Stimulated activated effector memory CD8-positive, alpha-beta T cell treated with anti-CD3 and anti-CD28 coated beads, Interleukin-12 subunit alpha, Interleukin-12 subunit beta, amount 100 ng/mL, for 72 hours (primary cell): Measurements from ENCODE around the gene HEMGN.
"Not testable (repeated sequence)": the region's sequence is repeated elsewhere in the genome, so short reads cannot be mapped to it uniquely, and the experiment has no call there.

Source experiments
- ATAC-seq: fragments of 150-1000 bp; cut with Tn5 transposase; 2 replicates; pipeline ENCODE4 v1.10.0; 2021
- DNase-seq, 2 donors: peaks; one replicate each; pipeline ENCODE4 v3.0.0; 2021 to 2022; ENCODE audit warnings: low spot score in 2 of 2
- H3K27ac Mint-ChIP-seq: one replicate; pipeline ENCODE4 v1.8.0; 2022; ENCODE audit warnings: mild to moderate bottlenecking, mixed read lengths
- H3K36me3 Mint-ChIP-seq: one replicate; pipeline ENCODE4 v1.8.0; 2022; ENCODE audit warnings: mild to moderate bottlenecking, mixed read lengths
- H3K4me1 Mint-ChIP-seq: one replicate; pipeline ENCODE4 v1.8.0; 2022; ENCODE audit warnings: mixed read lengths
- H3K4me3 Mint-ChIP-seq: one replicate; pipeline ENCODE4 v1.8.0; 2022; ENCODE audit warnings: mild to moderate bottlenecking, mixed read lengths
- H3K9me3 Mint-ChIP-seq: one replicate; pipeline ENCODE4 v1.8.0; 2022; ENCODE audit warnings: mixed read lengths

The HEMGN gene

DNA sequence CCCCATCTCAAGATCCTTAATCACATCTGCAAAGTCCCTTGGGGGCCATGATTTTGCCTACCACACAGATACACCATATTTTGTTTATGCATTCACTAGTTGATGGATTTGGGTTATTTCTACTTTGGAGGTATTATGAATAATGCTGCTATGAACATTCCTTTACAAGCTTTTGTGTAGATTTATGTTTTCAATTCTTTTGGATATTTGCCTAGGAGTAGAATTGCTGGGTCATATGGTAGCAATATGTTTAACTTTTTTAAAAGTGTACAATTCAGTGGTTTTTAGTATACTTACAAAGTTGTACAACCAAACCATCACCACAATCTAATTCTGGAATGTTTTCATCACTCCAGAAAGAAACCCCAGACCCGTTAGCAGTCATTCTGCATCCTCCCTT is 37.4 kb upstream of the HEMGN start:
- no peaks in the 10 kb centered on the region for H3K9me3 Mint-ChIP-seq

DNA sequence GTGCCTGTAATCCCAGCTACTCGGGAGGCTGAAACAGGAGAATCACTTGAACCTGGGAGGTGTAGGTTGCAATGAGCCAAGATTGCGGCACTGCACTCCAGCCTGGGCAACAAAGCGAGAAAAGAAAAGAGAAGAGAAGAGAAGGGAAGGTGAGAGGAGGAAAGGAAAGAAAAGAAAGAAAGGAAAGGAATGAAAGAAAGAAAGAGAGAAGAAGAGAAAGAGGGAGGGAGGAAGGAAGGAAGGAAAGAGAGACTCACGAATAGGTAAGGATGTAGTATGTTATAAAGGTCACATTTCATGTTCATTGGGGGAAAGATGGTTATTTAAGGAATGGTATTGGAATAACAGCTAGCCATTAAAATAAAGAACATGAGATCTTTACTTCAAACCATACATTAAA is 34.8 kb upstream of the HEMGN start:
- H3K4me1 Mint-ChIP-seq = no peaks in the 10 kb centered on the region
- ATAC-seq (no peak), DNase-seq (no peak)
- H3K36me3 Mint-ChIP-seq = no peaks in the 10 kb centered on the region
- H3K9me3 Mint-ChIP-seq = no peaks in the 10 kb centered on the region
- no peak overlapping the region for H3K4me3 Mint-ChIP-seq
- H3K27ac Mint-ChIP-seq = no peak overlapping the region

More for the DNA sequence above, 37.4 kb upstream of the HEMGN start:
- DNase-seq = no peak
- Mint-ChIP-seq H3K27ac (no peak overlapping the region), H3K4me1 (no peaks in the 10 kb centered on the region), H3K4me3 (no peak overlapping the region), H3K36me3 (no peaks in the 10 kb centered on the region)
- no peak for ATAC-seq

DNA sequence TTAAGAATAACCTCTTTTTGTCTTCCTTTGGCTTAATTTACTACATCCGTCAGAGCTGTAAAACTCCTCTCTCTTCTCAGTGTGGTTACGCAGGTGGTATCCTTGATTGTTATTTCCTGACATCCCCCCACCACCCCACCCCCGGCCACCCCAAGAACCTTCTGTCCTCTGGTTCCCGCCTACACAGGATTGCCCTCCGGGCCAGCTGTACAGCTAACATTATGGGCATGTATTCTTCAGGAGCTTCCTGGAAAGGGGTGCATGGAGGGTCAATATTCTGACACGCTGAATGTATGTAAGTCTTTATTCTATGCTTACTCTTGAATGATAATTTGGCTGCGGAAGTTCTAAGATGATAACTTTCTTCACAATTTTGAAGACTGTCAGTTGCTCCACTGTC is 32.2 kb upstream of the HEMGN start:
- ATAC-seq = no peak
- DNase-seq = no peak
- Mint-ChIP-seq H3K4me3 (no peak overlapping the region), H3K36me3 (no peaks in the 10 kb centered on the region), H3K4me1 (no peaks in the 10 kb centered on the region), H3K9me3 (no peaks in the 10 kb centered on the region), H3K27ac (no peak overlapping the region)

DNA sequence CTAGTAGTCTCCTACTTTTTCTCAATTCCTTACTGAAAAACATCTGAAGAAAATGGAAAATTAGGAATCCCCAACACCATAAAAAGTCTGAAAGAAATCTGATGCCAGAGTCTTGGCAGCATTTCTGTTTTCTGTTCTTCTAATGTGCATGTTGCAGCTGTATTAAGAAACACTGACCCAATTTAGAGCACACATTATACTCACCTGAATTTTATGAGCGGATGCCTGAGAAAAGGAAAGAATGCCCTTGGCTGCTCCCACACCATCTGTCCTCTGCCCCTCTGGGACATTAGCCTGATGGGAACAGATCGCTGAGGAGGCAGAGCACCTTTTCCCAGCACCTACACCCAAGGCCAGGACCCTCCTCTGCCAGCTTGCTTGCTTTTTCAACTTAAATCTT is 31.0 kb upstream of the HEMGN start:
- DNase-seq (no peak), ATAC-seq (no peak)
- no peaks in the 10 kb centered on the region for H3K36me3 Mint-ChIP-seq
- no peaks in the 10 kb centered on the region for H3K4me1 Mint-ChIP-seq
- no peak overlapping the region for H3K4me3 Mint-ChIP-seq
- no peaks in the 10 kb centered on the region for H3K9me3 Mint-ChIP-seq
- H3K27ac Mint-ChIP-seq = no peak overlapping the region

DNA sequence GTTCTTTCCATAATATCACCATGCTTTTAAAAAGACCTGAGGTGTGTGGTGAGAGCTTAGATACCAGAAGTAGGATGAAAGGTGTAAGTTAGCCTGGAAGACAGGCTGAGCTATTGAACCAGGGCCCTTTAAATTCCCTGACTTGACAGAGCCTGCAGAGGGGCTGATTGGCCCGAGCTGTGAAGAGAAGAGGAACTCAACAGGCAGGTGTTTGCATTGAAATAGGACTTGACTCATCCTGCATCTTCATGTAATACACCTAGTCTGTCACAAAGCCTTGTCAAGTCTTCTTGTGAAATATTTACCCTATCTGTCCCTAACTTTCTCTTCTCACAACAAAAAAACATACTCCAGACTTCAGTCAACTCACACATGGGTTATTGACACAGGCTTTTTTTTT is 28.5 kb upstream of the HEMGN start:
- no peaks in the 10 kb centered on the region for H3K36me3 Mint-ChIP-seq
- H3K9me3 Mint-ChIP-seq = no peaks in the 10 kb centered on the region
- no peak overlapping the region for H3K4me3 Mint-ChIP-seq
- no peak overlapping the region for H3K27ac Mint-ChIP-seq
- ATAC-seq (no peak), DNase-seq (no peak)
- H3K4me1 Mint-ChIP-seq = no peaks in the 10 kb centered on the region

DNA sequence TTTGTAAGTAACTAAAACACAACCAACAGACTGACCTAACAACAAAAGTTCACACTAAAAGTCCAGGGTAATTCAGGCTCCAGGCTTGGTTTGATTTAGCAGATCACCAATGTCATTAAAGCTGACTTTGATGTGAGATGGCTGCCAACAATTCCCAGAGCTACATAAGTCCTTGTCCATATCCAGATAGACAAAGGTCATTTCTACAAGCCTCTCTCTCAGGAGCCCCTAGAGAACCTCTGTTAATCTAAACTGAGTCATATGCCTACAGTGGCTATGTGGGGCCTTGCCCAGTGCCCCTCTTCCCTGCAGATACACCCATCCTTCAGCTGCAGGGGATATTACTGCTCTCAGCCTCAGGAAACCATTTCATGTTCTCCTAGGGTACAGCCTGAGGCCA is 26.9 kb upstream of the HEMGN start:
- H3K9me3 Mint-ChIP-seq = no peaks in the 10 kb centered on the region
- no peaks in the 10 kb centered on the region for H3K36me3 Mint-ChIP-seq
- no peaks in the 10 kb centered on the region for H3K4me1 Mint-ChIP-seq
- no peak overlapping the region for H3K4me3 Mint-ChIP-seq
- no peak for DNase-seq
- H3K27ac Mint-ChIP-seq = no peak overlapping the region
- no peak for ATAC-seq

DNA sequence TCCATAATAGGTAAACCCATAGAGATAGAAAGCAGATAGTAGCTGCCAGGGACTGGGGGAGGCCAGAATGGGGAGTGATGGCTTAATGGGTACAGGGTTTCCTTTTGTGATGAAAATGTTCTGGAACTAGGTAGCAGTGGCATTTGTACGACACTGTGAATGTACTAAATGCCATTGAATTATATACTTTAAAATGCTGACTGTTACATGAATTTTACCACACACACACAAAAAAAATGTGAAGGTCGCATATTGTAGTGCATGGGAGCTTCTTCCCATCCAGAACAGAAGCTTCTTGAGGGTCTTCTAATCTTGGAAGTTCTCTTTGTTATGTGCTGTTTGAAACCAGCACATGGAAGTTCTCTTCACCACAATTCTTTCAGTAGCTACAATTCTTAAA is 25.3 kb upstream of the HEMGN start:
- no peak for DNase-seq
- no peaks in the 10 kb centered on the region for H3K36me3 Mint-ChIP-seq
- H3K4me1 Mint-ChIP-seq = peaks cover 9% of the 10 kb centered on the region
- H3K9me3 Mint-ChIP-seq = no peaks in the 10 kb centered on the region
- ATAC-seq = no peak
- H3K27ac Mint-ChIP-seq = no peak overlapping the region
- no peak overlapping the region for H3K4me3 Mint-ChIP-seq

DNA sequence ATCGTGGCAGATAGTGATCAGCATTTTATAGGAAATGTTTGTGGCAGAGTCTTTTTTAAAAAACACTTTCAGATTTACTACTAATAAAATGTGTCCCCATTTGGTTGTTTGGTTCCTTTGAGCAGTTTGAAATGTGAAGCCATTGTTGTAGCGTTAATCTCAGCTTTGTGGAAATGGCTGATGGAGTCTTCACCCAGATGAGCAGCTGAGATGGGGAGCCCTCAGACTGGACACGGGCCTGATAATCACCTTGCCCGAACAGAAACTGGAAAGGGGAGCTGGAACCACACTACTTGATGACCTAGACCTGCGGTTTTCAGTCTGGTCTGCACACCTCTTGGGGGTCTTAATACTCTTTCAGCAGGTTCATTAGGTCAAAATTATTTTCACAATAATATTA is 24.6 kb upstream of the HEMGN start:
- no peaks in the 10 kb centered on the region for H3K36me3 Mint-ChIP-seq
- peaks cover 9% of the 10 kb centered on the region for H3K4me1 Mint-ChIP-seq
- DNase-seq = no peak
- H3K9me3 Mint-ChIP-seq = no peaks in the 10 kb centered on the region
- no peak overlapping the region for H3K27ac Mint-ChIP-seq
- ATAC-seq = no peak
- no peak overlapping the region for H3K4me3 Mint-ChIP-seq

DNA sequence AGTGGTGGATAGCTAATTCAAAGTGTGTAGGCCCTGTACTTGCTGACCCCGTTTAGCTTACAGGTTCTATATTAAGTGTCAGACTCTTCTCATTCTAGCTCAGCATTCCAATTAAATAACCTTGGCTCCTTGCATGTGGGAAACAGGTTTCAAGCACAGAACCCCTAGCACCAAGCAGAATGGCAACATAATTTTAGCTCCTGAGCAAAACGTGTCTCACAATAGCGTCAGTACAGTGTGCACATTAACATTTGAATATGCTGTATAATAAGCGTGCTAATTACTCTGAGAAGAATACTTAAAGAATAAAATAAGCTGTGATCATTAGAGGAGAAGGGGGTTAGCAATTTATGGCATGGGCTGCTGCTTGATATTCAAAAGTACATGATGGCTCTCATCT is 24.2 kb upstream of the HEMGN start:
- Mint-ChIP-seq H3K36me3 (no peaks in the 10 kb centered on the region), H3K4me1 (peaks cover 9% of the 10 kb centered on the region), H3K27ac (no peak overlapping the region), H3K9me3 (no peaks in the 10 kb centered on the region), H3K4me3 (no peak overlapping the region)
- DNase-seq (no peak), ATAC-seq (no peak)

DNA sequence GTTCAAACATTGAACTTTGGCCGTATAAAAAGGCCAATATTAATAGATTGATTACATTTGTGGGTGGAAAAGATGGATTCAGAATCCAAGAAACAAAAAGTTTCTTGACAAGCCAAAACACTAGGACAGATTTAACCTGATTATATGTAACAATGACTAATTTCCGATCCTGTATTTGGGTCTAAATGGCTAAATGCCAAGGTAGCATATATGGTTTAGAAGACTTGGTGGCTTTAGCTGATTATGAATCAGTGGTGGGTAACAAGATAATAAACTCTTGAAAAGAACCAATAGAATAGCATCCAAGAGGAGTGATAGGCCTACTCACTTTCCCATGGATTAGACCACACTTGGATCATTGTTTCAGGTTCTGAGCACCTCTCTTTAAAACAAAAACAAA is 23.4 kb upstream of the HEMGN start:
- Mint-ChIP-seq H3K9me3 (no peaks in the 10 kb centered on the region), H3K27ac (no peak overlapping the region), H3K36me3 (no peaks in the 10 kb centered on the region), H3K4me3 (no peak overlapping the region), H3K4me1 (peaks cover 9% of the 10 kb centered on the region)
- DNase-seq = no peak
- ATAC-seq = no peak

DNA sequence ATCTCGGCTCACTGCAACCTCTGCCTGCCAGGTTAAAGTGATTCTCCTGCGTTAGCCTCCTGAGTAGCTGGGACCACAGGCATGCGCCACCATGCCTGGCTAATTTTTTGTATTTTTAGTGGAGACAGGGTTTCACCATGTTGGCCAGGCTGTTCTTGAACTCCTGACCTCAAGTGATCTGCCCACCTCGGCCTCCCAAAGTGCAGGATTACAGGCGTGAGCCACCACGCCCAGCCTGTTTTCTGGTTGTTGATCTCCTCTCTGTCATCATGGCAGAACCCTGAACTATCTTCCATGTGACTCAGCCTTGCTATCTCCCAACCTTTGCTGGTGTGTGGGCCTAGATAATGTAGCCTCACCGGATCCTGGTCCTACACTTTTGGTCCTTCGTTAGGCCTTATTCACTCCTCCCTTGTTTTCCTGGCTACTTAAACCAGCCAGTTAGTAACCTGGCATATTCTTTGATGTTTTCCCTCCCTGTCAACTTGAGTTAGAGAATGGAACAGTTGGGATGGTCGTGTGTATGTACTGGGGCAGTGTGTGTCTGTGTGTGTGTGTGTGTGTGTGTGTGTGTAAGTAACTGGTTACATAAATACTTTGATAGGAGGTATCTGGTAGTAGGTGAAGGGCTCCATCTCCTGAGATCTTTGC is 22.8 kb upstream of the HEMGN start:
- not testable (repeated sequence) for DNase-seq, H3K4me1 Mint-ChIP-seq, H3K27ac Mint-ChIP-seq, H3K9me3 Mint-ChIP-seq, ATAC-seq, H3K36me3 Mint-ChIP-seq, H3K4me3 Mint-ChIP-seq

DNA sequence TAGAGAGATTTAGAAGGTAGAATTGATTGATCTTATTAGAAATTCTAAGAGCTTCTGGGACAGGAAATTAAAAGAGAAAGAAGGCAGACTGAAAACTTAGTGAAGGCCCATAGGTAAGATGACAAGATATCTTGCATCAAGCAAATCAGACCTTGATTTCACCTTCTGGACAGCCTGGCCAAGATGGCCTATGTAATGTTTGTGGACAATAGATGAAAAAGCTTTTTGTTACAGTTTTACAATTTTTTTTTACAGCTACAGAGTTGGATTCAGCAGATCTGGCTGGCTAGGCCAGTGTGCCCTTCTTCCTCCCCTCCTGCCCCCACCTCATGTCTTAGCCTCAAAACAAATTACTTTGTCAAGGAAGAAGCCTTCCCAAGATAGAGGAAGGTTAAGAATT is 21.6 kb upstream of the HEMGN start:
- H3K27ac Mint-ChIP-seq = peak overlapping the region; percentile 86
- no peaks in the 10 kb centered on the region for H3K9me3 Mint-ChIP-seq
- ATAC-seq = no peak
- H3K4me3 Mint-ChIP-seq = no peak overlapping the region
- H3K36me3 Mint-ChIP-seq = no peaks in the 10 kb centered on the region
- peaks cover 9% of the 10 kb centered on the region for H3K4me1 Mint-ChIP-seq
- DNase-seq = no peak

DNA sequence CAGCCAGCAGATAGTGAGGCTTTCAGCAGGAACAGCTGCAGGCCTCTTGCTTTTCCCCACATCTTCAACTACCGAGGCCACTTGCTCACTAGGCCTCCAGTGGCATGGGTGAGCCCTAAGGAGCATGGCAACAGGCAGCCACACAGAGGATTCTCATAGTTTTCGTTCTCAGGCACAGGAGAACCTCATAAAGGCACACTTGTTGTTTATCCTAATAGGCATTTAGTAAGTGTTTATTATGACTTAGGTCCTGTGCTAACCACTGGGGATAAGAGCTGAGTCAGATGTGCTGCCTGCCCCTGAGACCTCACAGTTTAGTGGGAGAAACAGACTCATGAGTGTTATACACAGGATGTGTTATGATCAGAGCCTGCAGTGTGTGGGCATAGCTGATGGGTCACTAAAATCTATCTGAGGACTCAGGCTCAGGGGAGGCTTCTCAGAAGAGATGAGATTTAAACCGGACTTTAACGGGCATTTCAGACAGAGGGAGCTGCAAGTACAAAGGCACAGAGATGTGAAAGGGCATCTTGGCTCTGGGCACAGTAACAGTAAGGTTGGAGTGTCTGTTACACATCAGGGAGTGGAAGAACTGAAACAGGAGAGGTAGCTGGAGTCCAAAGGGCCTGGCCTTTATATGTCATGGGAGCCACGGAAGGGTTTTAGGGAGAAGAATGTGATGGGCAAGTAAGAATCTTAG is 21.0 kb upstream of the HEMGN start:
- no peak for DNase-seq
- Mint-ChIP-seq H3K36me3 (no peaks in the 10 kb centered on the region), H3K27ac (peak overlapping the region; percentile 86), H3K4me1 (peaks cover 9% of the 10 kb centered on the region), H3K4me3 (no peak overlapping the region), H3K9me3 (no peaks in the 10 kb centered on the region)
- ATAC-seq = peak; percentile 99

DNA sequence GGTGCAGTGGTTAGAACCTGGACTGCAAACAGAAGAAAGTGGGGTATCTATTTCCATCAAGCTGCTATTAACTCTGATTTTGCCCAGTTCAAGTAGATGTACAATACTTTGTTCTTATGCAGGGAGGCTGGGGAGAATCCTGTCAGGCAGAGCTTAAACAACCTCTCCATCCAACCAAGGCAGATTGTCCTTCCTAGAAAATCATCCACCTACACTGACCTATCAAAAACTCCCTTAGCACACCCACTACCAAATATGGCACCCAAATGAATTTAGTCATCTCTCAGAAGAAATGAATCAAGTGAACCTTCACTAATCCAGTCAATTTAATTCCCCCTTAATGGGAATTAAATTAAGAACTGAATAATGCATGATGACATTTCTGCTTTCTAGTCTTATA is 18.4 kb upstream of the HEMGN start:
- H3K4me1 Mint-ChIP-seq = peaks cover 9% of the 10 kb centered on the region
- no peaks in the 10 kb centered on the region for H3K36me3 Mint-ChIP-seq
- H3K27ac Mint-ChIP-seq = no peak overlapping the region
- H3K4me3 Mint-ChIP-seq = no peak overlapping the region
- H3K9me3 Mint-ChIP-seq = no peaks in the 10 kb centered on the region
- no peak for ATAC-seq
- DNase-seq = no peak

DNA sequence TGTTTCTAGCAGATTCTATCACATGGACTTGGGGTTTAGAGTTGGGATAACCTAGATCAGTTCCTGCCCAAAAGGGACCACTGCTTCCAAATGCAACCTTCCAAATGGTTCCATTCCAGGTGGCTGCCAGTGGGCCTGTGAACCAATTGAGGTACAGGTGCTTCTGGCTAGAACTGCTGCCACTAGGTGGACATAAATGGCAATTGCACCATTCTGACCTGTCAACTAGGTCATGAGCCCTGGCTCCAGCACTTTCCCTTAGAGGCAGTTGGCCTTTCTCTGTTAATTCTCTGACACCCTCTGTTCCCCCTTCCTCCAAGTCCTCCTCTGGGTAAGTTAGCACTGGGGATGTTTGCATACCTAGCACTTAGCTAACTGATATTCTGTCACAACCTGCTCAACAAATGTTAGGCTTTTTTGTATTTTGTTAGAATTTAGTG is 16.6 kb upstream of the HEMGN start:
- Mint-ChIP-seq H3K36me3 (no peaks in the 10 kb centered on the region), H3K4me1 (peaks cover 9% of the 10 kb centered on the region), H3K4me3 (no peak overlapping the region), H3K9me3 (no peaks in the 10 kb centered on the region), H3K27ac (no peak overlapping the region)
- DNase-seq = peak in 1 of 2 donors; percentile 62
- peak; percentile 75 for ATAC-seq

DNA sequence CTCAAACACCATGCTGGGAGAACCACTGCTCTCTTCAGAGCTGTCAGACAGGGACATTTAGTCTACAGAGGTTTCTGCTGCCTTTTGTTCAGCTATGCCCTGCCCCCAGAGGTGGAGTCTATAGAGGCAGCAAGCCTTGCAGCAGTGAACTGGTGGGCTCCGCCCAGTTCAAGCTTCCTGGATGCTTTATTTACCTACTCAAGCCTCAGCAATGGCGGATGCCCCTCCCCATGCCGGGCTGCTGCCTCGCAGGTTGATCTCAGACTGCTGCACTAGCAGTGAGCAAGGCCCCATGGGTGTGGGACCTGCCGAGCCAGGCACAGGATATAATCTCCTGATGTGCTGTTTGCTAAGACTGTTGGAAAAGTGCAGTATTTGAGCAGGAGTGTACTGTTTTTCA is 12.9 kb upstream of the HEMGN start:
- ATAC-seq, H3K4me1 Mint-ChIP-seq, H3K27ac Mint-ChIP-seq, DNase-seq, H3K36me3 Mint-ChIP-seq, H3K9me3 Mint-ChIP-seq, H3K4me3 Mint-ChIP-seq: not testable (repeated sequence)
